Measurements from ENCODE around the gene SLAMF1.
"Not testable (repeated sequence)": the region's sequence is repeated elsewhere in the genome, so short reads cannot be mapped to it uniquely, and the experiment has no call there.

The SLAMF1 gene

DNA sequence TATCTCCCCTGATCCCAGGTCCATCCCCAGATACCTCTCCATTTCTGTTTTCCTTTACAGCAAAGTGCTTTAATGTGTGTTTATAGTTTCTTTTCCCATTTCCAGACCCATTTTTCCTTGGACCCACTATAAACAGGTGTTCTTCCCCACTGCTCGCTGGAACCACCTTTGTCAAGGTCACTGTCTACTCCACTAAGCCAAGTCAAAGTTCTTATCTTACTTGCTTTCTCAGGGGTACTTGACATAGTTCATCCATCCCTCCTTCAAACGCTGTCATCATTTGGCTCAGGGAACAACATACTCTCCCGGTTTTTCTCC lies 8.3 kb downstream of the SLAMF1 start:
- DNase-seq = no peak

DNA sequence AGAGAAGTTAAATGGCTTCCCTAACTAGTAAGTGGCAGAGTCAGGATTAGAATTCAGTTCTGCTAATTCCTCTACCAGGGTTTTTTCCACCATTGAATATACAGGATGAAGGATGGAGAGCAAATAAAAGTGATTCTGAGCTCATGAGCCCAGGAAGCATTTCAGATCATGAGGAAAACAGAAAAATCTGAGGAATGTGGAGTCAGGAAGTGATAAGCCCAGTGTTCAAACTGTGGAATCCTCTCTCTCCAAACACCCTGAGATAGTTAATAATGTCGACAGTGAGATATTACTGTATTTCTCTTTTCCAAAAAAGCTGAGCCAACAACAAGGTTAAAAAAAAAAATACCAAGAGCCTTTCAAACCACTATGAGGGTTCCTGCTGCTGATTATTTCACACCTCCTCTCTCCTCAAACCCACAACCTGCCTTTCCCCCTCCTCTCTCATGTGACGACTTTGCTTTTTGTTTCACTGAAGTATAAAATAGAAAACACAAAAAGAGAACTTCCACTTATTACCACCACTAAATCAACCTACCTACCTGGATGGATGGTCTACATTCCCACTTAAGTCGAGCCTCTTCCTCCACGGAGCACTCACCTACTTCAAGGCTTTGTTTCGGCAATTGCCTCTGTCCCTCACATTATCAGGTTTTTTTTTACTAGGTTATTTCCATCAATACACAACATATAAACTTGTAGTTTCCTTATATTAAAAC lies 8.9 kb downstream of the SLAMF1 start:
- DNase-seq = no peak

DNA sequence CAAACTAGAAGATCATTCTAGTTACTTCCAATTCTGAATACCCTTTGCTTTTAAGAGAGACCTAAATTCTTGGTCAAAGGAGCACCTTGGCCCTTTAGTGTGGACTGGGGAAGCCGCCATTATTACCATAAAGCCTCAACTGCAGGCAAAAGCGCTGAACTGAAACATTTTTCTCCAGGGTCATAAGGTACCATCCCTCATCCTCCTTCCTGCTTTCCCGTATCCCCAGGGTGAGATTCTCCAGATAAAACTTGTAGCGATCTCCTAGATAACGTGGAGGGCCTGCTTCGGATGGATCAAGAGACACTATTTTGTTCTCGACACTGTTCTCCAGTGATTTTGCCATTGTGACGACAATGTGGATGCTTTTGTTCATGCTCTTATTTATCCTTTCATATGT lies 9.8 kb downstream of the SLAMF1 start:
- DNase-seq = no peak

DNA sequence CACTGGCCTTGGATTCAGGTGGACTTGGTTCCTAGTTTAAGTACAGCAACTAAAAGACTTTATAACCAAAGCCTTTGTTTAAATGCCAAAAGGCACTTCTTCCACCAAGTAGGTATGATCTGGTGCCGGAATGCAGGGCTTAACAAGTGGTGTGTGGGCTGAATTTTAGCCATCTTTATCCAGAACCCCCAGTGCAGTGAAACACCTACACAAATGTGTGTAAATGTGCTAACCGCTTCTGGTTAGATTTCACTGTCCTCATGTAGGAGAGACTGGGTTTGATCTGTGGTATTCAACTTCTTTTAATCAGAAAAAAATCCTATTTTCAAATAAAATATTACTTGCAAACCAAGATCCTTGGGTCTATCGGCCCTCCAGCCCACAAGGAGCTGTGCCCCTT lies 10.3 kb downstream of the SLAMF1 start:
- DNase-seq = no peak

DNA sequence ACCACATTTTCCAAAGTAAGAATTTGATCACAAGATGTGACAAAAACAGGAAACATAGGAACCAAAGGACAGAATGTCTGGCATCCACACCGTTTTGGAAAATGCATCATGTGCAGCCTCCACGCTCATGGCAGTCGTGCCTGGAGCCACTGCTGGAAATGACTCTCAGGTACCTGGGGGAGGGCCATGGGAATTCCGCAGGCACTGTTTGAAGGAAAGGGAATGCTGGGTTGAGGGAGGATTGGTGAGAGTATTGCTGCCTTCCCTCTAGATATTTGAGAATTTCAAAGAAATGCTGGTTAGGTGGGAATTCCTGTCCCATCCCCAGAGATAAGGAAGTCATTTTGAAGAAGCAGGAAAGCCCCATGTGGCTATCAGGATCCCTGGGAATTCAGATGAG lies 10.8 kb downstream of the SLAMF1 start:
- no peak for DNase-seq

DNA sequence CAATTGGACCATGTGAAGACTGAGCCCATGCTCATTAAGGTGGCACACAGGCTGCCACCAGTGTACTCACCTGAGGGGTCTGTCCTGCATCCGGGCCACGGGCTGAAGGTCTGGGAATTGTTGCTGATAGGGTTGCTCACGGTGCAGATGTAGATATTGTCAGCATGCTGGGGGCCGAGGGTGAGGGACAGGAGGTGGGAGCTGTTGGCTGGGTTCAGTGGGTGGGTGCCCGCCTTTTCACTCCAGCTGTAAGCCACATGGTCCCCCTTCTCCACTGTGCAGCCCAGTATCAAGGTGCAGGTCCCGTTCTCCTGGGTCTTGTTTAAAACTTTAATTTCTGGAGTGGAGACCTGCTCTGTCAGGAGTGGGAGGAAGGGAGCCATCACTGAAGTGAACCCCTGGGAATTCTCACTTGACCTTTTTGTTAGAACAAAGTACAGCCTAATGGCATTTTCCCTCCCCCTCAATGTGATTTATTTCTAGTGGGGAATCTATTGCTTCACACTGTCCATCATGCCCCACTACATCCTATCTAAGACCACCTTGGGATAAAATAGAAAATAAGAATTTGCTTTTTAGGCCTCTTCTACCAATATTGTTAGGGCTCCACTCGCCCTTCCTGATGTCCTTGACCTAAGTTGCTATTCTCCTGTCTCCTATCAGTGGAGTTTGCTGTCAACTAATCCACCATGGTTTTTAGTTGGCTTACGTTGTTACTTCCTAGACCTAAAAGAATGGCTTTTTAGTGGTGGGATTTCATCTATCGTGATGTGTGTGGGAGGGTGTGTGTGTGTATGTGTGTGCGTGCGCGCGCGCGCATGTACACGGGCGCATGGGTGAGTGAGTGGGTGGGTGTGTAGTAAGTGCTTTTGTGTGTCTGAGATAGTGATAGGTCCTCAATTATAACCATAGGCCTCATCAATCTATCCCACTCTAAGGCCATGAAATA lies 12.0 kb downstream of the SLAMF1 start:
- DNase-seq = no peak

DNA sequence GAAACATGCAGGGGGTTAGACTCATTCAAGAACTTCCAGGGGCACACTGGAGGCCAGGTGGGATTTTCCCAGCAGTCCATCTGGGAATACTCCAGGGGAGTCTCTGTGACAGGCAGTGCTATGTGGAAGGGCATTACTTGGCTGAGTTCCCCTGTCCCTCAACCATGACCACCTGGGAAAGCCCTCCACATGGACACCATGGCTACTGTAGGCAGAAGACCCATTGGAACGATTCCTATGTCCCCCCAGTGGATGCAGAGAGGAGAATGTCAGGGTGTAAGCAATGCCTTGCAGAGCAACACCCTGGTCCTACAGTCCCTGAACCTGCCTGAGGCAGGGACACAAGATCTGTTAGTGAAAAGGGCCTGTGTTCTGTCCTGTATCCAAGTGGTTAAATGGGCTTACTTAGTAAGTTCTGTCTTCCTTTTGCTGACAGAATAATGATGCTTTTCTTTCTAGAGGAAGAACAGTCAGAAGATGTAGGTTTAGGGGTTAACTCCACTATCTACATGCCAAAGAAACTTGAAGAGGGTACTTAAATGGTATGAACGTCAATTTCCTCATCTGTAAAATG lies 13.4 kb downstream of the SLAMF1 start:
- no peak for DNase-seq

DNA sequence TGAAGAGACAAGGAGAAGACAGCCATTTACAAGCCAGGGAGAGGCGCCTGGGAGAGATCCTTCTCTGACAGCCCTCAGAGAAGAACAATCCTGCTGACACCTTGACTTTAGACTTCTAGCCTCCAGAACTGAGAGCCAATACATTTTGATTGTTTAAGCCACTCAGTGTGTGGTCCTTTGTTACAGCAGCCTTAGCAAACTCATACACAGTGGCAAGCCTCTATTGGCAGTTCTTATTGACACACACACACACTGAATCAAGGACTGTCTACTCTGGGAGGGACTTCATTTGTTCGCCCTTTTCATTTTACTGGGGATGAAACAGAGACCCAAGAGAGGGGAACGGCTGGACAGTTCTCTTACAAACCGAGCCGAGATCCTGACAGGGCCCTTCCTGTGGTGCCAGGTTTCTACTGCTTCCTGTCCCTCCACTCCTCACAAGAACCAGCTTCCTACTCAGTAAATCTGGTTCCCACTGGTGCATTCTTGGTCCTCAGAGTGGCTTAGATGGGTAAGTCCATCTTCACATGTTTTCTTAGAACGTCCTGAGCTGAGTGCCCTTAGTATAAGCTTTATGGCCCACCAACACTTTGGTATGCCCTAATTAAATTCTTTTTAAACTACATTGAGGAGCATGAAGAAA lies 14.7 kb downstream of the SLAMF1 start:
- DNase-seq = no peak

DNA sequence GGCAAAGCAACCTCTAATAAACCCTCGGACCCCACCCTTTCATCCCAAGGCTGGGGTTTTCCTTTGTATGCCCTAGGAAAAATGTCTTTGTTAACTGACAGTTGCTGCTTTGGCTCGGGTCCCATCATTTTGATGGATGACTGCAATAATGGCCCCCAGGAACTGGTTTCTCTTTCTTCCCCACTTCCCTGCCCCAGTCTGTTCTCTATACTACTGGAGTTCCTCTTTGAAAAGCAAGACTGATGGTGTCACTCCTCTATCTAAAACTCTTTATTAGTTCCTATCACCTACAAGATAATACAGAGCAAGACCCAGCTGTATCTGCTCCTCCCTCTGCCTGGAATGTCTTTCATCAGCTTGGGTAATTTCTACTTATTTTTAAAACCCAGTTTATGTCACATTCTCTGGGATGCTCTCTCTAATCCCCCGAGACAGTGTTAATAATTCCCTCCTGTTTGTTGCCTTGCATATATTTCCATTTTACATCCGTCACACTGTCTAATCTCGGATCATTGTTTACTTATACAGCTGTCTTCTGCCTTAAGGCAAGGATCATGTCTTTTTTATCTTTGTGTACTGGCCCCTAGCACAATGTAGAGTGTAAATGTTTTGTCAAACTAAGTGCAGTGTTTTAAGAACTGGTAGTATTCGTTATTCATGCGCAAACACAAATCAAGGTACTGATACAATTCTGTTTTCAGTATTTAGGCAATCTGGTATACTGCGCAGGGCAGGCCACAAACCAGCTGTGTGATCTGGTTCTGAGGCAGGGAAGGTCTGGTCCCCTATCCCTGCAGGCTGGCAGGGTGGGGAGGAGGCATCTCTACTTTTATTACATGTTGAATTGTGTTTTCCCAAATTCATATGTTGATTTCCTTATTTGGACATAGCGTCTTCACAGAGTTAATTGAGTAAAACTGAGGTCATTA lies 16.1 kb downstream of the SLAMF1 start:
- no peak for DNase-seq

DNA sequence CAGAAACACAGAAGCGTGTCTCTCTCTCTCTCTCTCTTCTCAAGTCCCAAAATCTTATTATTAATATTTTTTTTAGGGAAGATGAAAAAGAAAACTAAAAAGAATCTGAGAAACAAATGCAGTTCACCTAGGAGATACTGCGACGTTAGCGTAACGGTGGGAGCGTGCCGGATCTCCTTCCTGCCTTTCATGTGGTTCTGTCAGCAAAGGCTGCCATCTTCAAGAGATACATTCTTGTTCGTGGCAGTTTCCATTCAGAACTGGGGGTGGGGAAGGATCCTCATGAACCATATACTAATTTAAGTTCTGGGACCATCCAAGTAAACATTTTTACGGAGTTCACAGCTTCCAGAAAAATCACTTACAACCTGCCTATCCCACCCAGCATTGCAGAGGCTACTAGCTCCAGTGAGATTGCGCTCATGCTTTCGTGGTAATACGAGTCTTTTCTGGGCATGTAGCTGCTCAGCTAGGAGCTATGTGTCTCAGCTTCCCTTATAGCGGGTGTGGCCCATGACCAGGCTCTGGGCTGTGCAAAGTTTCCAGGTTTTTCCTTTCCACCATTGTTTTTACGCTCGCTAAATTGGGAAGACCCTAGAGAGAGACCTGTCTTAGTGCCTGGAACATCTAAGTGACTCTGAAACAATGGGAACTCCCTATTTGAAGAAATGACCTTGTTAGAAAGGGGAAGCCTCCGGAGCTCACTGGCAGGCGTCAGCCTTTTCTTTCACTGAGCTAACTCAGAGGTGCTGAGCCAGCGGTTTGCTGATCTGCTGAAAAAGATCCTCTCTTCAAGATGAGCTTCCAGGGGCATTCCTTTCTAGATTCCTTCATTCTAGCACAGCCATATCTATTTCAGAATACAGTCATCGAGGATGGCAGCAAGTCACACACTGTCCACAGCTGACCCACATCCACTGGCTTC lies 17.3 kb downstream of the SLAMF1 start:
- no peak for DNase-seq

DNA sequence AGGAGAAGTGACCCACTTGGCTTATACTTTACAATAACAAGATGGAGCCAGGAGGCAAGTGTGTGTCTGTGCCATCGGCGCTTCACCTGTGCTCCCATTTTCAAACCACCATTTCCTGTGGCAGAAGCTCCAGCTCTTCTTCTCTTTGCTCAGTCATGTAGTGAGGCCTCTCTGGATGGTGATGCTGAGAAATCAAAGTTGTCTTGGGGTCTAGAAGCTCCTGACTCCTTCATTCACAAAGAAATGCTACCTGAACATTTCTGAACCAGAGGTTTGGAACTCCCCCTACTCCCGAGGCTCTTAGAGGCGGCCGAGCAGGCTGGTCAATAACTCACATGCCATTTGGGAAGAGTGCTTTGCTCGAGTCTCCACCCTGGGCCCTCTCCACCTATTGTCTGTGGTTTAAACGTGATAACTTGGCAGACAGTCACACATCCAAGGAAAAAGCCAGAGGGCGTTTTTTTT lies 18.0 kb downstream of the SLAMF1 start:
- no peak for DNase-seq

DNA sequence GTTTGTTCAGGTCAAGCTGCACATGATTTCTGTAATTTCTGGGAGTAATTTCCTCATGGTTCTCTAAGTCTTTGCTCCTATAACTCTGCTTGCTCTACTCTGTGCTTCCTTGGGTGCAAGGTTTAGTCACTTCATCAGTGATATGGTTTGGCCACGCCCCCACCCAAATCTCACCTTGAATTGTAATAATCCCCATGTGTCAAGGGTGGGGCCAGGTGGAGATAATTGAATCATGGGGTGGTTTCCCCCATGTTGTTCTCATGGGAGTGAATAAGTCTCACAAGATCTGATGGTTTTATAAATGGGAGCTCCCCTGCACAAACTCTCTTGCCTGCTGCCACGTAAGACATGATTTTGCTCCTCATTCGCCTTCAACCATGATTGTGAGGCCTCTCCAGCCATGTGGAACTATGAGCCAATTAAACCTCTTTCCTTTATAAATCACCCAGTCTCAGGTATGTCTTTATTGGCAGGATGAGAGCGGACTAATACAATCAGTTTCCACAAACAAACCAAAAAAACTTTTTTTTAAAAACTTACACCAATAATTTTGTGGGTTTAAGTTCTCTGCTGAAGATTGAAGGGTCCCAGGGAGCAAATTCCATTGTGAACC lies 19.1 kb downstream of the SLAMF1 start:
- not testable (repeated sequence) for DNase-seq

DNA sequence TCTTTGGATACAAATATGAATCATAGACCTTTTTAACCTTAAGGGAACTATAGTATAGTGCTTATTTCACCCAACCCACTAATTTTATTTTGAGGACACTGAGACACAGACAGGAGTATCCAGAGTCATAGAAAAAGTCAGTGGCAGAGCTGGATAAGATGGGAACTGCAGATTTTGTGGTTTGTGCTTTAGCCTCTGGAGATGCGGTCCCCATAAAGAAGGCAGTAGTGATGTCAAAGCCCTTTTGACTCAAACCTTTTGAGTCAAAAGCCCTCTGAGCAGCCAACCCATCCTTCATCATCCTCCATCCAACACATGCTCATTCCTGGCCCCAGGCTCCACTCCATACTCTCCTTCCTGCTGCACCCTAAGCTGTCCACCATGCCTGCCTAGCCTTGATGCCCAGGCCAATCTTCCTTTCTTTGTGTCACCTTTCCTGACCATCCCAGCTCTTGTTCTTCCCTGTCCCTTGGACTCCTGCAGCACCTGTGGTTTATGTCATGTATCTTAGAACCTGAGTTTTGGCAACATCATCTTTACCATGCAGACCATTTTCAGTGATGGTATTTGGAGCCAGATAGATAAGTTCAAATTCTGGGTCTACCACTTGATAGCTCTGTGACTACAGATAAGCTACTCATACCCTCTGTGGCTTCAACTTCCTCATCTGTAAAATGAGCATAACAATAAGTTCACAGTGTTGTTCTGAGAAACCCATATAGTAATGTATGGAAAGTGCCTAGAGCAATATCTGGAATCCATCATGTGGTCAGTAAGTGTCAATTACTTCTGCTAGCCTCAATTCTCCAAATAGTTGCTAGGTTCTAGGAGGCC lies 20.1 kb downstream of the SLAMF1 start:
- no peak for DNase-seq

DNA sequence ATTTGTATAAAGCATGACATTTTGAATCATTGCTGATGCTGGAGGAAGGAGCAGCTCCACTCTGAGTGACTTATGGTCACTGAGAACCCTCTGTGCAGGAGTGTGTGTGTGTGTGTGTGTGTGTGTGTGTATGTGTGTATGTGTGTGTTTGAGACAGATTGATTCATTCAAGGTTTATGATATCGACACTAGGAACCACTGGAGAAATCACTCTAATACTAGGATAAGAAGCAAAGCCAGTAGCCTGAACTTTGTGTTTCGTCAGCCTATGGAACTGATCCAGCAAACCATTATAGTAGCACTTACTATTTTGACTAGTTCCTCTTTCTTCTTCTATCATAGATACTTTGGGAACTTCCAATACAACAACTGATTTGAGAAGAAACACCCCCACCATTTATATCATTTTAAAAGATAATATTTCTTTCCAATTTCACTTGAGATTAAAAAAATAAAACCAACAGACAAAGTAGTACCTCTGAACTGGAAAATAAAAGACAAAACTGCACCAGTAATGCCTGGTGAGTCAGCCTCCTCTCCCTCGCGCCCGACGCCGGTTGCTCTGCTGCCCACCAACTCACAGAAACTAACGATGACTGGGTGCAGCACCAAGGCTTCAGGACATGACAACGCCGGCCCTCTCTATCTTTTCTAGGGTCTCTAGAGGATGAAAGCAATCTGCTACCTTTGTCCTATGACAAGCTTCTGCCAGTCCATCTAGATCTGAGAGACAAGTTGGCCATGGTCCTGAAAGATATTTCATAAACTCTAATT lies 20.9 kb downstream of the SLAMF1 start:
- no peak for DNase-seq

DNA sequence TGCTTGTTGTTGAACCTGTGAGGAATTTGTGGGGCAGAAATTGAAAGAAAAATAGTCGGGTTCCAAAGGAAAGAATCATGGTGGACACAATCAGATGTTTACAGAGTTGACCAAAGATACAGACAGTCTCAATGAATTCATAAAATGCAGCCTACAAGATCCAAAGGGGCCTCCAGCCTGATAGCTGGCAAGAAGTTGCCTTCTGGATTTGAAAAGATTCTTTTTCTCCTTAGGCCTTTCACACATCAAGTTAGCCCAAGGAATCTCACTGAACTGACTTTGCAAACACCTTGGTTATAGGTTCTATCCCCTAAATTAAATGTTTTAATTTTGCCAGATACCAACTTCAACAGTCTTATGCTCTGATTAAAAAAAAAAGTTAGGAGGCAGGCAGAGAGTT lies 21.5 kb downstream of the SLAMF1 start:
- no peak for DNase-seq

DNA sequence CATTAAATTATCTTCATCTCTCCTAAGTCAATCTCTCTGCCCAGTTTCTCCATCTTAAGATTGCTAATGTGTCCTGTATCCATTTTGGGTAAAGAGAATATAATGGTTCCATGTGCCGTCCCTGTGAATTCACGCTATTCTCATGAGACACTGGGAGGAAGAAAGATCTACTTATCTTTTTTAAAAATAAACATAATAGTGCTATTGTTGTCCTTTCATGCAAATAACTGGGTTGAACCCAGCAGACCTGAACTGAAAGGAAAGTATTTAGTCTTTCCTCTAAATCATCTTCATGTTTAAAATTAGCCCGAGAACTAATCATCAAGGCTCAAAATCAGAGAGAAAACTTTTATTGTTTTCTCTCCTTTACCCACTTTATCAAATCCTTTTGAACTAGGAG lies 22.4 kb downstream of the SLAMF1 start:
- DNase-seq = no peak

DNA sequence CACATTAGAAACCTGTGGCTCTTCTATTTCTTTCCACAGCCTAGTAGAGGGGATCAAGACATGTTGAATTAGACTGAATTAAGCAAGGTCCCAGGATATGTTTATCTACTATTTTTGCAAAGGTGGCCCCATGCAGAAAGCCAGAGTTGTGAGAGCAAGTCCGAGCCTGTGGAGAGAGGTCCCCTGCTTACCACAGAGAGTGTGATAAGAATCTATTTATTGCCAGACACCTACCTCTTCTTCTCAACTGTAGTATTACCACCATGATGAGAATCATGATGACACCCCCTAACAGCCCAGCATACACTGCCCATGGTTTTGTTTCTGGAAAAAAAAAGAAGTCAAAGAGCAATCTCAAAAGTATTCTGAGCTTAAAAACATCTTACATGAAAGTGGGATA lies 23.0 kb downstream of the SLAMF1 start:
- no peak for DNase-seq

DNA sequence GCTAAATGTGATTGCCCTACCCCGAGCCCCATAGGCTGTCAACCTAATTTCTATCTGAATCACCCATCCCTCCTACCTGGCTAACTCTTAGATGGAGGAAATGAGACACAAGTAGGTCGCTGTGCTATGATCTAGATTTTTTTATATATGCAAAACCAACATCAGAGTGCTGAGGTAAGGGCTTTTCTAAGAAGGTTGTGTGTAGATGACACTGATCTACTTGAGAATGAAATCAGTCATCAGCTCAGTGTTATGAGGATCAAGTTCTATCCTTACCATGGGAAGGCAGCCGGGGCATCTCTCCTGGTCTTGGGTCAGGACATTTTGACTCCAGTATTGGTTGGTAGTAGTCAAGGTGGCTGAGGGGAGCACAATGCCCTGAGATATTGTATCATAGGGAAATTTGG lies 23.6 kb downstream of the SLAMF1 start:
- DNase-seq = no peak

All from COR-L47 (cell line).